Measurements from ENCODE around the gene PHKG2.

PHKG2 gene

DNA sequence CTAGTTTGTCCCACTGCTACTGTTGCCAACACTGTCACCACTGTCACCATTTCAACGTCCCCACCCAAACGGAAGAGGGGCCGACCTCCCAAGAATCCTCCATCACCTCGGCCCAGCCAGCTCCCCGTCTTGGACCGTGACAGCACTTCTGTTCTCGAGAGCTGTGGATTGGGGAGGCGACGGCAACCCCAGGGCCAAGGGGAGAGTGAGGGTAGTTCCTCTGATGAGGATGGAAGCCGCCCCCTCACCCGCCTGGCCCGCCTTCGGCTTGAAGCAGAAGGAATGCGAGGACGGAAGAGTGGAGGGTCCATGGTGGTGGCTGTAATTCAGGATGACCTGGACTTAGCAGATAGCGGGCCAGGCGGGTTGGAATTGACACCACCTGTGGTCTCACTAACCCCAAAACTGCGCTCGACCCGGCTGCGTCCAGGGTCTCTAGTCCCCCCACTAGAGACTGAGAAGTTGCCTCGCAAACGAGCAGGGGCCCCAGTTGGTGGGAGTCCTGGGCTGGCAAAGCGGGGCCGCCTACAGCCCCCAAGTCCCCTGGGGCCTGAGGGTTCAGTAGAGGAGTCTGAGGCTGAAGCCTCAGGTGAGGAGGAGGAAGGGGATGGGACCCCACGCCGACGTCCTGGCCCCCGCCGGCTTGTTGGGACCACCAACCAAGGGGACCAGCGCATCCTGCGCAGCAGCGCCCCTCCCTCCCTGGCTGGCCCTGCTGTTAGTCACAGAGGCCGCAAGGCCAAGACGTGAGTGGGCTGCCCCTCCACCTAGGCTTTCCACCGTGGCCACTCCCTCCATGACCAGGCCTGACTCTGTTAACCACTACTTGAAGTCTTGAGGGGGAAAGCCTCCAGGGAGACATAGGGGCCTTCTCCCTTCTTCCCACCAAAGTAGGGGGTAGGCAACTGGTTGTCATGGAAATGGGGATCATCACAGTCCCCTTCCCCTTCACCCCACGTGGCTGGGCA lies 9.0 kb upstream of the PHKG2 start:
- no peak overlapping the region for H2AFZ ChIP-seq (ENCODE audit: low read depth)
- H3K36me3 ChIP-seq (ENCODE audit: insufficient read depth), result no peaks in the 10 kb centered on the region; the same call in 1 of the 2 replicates
- H3K9ac ChIP-seq, result no peak overlapping the region
- H3K4me2 ChIP-seq, result no peak overlapping the region
- H3K79me2 ChIP-seq (ENCODE audit: insufficient read depth, low read depth), result no peaks in the 10 kb centered on the region
- H3K4me1 ChIP-seq (ENCODE audit: low read depth, poor library complexity, severe bottlenecking), result peaks cover 14% of the 10 kb centered on the region
- no peak overlapping the region for H3K27ac ChIP-seq
- TF ChIP-seq, protein P1, sequence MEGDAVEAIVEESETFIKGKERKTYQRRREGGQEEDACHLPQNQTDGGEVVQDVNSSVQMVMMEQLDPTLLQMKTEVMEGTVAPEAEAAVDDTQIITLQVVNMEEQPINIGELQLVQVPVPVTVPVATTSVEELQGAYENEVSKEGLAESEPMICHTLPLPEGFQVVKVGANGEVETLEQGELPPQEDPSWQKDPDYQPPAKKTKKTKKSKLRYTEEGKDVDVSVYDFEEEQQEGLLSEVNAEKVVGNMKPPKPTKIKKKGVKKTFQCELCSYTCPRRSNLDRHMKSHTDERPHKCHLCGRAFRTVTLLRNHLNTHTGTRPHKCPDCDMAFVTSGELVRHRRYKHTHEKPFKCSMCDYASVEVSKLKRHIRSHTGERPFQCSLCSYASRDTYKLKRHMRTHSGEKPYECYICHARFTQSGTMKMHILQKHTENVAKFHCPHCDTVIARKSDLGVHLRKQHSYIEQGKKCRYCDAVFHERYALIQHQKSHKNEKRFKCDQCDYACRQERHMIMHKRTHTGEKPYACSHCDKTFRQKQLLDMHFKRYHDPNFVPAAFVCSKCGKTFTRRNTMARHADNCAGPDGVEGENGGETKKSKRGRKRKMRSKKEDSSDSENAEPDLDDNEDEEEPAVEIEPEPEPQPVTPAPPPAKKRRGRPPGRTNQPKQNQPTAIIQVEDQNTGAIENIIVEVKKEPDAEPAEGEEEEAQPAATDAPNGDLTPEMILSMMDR (conservative IDR thresholded peaks at IDR 0.05; ENCODE audit: low read depth, low read length), result no peak
- no peaks in the 10 kb centered on the region for H4K20me1 ChIP-seq (ENCODE audit: insufficient read depth)
- no peaks in the 10 kb centered on the region for H3K27me3 ChIP-seq (ENCODE audit: insufficient read depth, low read depth)
- no peak overlapping the region for H3K4me3 ChIP-seq (IDR thresholded peaks at IDR 0.05; ENCODE audit: insufficient read depth, low read depth, low read length)

DNA sequence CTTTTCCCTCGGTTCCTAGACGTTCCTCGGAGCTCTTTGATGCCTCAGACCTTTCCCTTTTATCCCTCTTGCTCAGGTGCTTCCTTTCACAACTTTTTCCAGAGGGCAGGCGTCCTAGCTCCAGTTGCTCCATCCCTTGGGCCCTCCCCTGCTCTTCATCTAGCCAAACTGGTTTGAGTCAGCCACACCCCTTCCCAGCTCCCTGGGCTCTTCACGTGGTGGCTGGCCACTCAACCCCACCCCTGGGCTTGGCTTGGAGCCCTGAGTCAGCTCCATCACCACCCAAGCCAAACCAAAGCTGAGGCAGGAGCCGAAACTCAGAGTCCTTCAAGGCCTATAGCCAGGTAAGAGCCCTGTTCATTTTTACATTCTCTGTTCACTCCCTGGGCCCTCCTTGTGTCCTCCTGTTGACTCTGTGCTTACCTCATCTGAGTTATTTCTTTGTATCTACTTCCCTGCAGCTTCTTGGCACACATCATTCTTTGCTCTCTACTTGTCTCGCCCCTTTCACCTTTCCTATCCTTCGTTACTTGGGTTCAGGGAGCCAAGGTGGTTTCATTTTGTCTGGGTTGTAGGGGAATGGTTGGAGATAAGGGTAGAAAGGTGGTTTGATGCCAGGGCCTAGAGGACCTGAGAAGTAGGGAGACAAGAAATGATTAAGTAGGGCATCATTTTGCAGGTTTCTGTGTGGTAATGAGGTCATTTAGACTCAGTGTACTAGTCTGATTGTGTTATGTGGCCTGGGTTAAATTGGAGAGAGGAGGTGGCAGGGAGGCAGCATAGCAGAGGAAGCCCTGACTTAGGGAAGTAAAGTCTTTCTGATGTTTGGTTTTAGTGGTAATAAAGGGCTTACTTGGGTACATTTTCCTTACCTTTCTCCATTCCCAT lies 7.6 kb upstream of the PHKG2 start:
- Histone ChIP-seq H3K27me3 (ENCODE audit: insufficient read depth, low read depth) (no peaks in the 10 kb centered on the region), H3K36me3 (ENCODE audit: insufficient read depth) (no peaks in the 10 kb centered on the region; the same call in 1 of the 2 replicates), H3K4me3 (IDR thresholded peaks at IDR 0.05; ENCODE audit: insufficient read depth, low read depth, low read length) (no peak overlapping the region), H4K20me1 (ENCODE audit: insufficient read depth) (no peaks in the 10 kb centered on the region), H3K27ac (no peak overlapping the region), H3K4me1 (ENCODE audit: low read depth, poor library complexity, severe bottlenecking) (peaks cover 14% of the 10 kb centered on the region), H3K9ac (no peak overlapping the region), H3K79me2 (ENCODE audit: insufficient read depth, low read depth) (no peaks in the 10 kb centered on the region), H2AFZ (ENCODE audit: low read depth) (no peak overlapping the region), H3K4me2 (no peak overlapping the region)
- TF ChIP-seq, protein P1 (conservative IDR thresholded peaks at IDR 0.05; ENCODE audit: low read depth, low read length), result no peak

DNA sequence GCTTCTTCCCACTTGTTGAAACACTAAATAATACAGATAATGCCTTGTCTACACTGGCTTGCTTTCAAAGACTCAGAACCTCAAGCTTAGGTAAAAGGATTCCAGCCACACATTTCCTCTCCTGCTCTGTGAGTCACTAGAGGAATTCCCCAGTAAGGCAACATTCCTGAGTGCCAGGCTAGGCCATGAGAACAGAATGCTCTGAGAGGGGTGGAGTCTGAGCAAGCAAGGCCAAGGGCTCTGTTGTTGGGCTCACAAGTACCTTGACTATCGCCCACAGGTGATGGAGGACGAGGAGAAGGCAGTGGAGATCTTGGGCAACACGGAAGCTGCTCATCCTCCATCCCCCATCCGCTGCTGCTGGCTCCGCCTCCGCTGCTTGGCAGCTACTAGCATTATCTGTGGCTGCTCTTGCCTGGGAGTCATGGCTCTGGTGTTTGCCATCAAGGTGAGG lies 6.7 kb upstream of the PHKG2 start:
- Histone ChIP-seq H3K4me3 (IDR thresholded peaks at IDR 0.05; ENCODE audit: insufficient read depth, low read depth, low read length) (no peak overlapping the region), H3K4me1 (ENCODE audit: low read depth, poor library complexity, severe bottlenecking) (peaks cover 14% of the 10 kb centered on the region), H3K4me2 (no peak overlapping the region), H2AFZ (ENCODE audit: low read depth) (no peak overlapping the region), H3K27ac (no peak overlapping the region), H3K79me2 (ENCODE audit: insufficient read depth, low read depth) (no peaks in the 10 kb centered on the region), H3K36me3 (ENCODE audit: insufficient read depth) (no peaks in the 10 kb centered on the region; the same call in 1 of the 2 replicates), H3K27me3 (ENCODE audit: insufficient read depth, low read depth) (no peaks in the 10 kb centered on the region), H4K20me1 (ENCODE audit: insufficient read depth) (no peaks in the 10 kb centered on the region), H3K9ac (no peak overlapping the region)
- TF ChIP-seq, protein P1 (conservative IDR thresholded peaks at IDR 0.05; ENCODE audit: low read depth, low read length), result no peak

DNA sequence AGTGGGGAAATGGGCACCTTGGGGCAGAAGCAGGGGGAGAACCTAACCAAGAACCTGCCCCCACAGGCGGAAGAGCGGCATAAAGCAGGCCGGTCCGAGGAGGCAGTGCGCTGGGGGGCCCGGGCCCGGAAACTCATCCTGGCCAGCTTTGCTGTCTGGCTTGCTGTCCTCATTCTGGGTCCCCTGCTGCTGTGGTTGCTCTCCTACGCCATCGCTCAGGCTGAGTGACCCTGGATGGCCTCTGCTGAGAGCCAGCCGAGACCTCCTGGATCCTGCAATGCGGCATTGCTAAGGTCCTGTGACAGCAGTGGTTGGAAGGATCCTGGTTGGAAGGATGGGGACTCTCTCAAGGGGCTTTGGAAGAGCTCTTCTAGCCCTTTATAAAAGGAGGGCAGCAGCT lies 4.5 kb upstream of the PHKG2 start:
- TF ChIP-seq, protein P1 (conservative IDR thresholded peaks at IDR 0.05; ENCODE audit: low read depth, low read length), result no peak
- no peak overlapping the region for H3K9ac ChIP-seq
- no peak overlapping the region for H3K27ac ChIP-seq
- no peaks in the 10 kb centered on the region for H3K27me3 ChIP-seq (ENCODE audit: insufficient read depth, low read depth)
- H3K4me2 ChIP-seq, result no peak overlapping the region
- no peak overlapping the region for H2AFZ ChIP-seq (ENCODE audit: low read depth)
- peaks cover 18% of the 10 kb centered on the region for H3K4me1 ChIP-seq (ENCODE audit: low read depth, poor library complexity, severe bottlenecking)
- no peaks in the 10 kb centered on the region for H4K20me1 ChIP-seq (ENCODE audit: insufficient read depth)
- no peak overlapping the region for H3K4me3 ChIP-seq (IDR thresholded peaks at IDR 0.05; ENCODE audit: insufficient read depth, low read depth, low read length)
- no peaks in the 10 kb centered on the region for H3K79me2 ChIP-seq (ENCODE audit: insufficient read depth, low read depth)
- H3K36me3 ChIP-seq (ENCODE audit: insufficient read depth), result no peaks in the 10 kb centered on the region; the same call in 1 of the 2 replicates

Data from KMS-11 (cell line).